H54 (cell line): ENCODE measurements around the gene TXNDC17.

Experiments
- DNase-seq: peaks from one replicate; pipeline ENCODE4 v3.0.0; 2011; ENCODE audit warnings: low spot score, mixed read lengths; ENCODE audit not compliant: insufficient read length
- FAIRE-seq: peaks from 3 replicates; lab custom pipeline; 2011; peaks lifted over from hg19 to GRCh38; lab: Jason Lieb, UNC
- POLR2A ChIP-seq: IDR thresholded peaks from 2 replicates; pipeline ENCODE4 v1.6.1; 2011; ENCODE audit warnings: low read depth, mild to moderate bottlenecking, low read length

TXNDC17 gene

GRCh38 chr17:6611231-6611630 is 29.6 kb upstream of the TXNDC17 start:
- no peak for TF ChIP-seq POLR2A
- DNase-seq, result no peak
- no peak for FAIRE-seq

DNA sequence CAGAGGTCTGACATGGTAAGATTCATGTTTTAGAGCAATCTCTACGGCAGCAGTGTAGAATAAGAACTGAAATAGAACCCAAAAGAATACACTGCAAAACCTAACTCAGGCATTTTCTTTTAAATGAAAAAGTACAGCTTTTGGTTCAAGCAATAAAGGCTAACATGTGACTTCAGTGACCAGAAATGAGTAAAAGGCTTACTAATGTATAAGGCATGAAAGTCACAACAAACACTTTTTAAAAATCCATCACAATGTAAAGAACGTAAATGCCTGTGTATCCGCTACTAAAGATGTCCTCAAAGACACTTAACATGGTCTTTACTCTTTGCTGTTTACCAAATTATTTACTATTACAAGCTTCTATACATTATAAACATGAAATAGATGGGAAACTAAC is 16.9 kb upstream of the TXNDC17 start:
- no peak for DNase-seq
- no peak for FAIRE-seq
- no peak for TF ChIP-seq POLR2A

DNA sequence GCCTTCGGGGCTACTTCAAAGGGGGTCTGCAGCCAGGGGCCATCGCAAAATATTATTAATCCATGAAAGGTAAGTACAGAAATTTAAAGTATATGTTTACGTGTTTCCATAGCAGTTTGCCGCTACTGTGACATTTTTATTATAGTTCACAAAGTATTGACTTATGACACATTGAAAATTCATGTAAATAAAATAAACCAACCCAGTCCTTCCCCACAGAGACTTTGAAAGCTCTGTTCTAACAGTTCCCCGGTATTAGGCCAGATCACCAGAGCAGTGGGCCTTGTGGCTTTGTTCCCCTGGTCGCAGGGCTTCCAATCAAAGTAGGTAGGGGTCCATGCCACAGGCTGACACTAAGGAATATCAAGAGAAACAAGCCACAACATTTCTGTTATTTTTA is 14.2 kb upstream of the TXNDC17 start:
- no peak for FAIRE-seq

DNA sequence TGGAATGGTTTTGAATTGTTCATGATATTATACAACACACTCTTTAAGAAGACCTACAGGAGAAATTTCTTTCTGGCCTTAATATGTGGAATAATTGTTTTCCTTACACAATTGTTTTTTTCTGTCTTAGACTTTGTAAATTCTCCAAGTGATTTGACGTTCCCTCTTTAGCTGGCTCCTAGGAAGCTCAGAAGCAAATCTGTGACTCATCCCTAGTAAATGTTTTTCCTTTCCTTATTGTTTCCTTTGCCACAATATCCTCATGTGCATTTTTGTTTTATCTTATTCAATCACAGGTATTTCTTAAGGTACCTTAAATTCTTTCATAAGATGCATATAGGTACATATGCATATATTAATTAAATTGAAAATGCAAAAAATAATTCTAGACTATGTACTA is 13.8 kb upstream of the TXNDC17 start:
- DNase-seq, result no peak
- FAIRE-seq, result peak; percentile 66
- no peak for TF ChIP-seq POLR2A

More for the DNA sequence above, 14.2 kb upstream of the TXNDC17 start:
- DNase-seq, result no peak
- TF ChIP-seq POLR2A, result no peak

- no peak for FAIRE-seq
- TF ChIP-seq POLR2A, result no peak
- DNase-seq, result no peak
Observed at GRCh38 chr17:6630390-6630789, 10.5 kb upstream of the TXNDC17 start.

DNA sequence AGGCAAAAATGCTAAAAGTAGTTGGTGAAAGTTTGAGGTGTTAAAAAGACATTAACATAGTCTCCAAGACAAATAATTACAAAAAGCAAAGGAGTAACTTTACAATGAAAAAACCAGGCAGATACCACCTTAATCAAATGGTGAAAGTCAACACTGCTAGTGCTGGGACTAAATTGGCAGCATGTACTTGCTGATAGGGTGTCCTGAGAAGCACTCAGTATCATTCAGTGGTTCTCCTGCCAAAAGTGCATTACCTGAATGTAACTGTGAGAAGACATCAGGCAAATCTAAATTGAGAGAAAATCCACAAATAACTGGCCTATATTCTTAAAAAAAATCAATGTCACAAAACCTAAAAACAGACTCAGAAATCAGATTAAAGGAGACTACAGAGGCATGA is 8.3 kb upstream of the TXNDC17 start:
- DNase-seq (no peak), FAIRE-seq (no peak)
- TF ChIP-seq POLR2A, result no peak

GRCh38 chr17:6633263-6633662 is 7.6 kb upstream of the TXNDC17 start:
- TF ChIP-seq POLR2A, result no peak
- DNase-seq, result no peak
- no peak for FAIRE-seq

DNA sequence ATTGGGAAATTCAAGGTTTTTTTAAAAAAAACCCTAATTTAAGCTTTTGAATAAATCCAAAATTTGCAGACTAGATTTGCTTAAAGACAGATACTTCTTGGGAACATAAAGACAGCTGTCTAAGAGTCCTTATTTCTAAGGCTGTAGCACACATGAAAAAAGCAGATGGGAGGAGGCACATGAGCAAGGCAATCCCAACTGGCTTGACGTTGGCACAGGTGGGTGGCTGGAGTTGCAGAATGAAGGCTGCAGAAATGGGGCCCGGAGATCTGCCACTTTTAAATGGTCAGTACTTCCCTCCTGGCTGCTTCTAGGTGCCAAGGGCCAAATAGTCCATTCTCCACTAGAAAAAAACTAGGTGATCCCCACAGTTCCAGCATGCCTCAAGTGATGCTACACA is 4.8 kb upstream of the TXNDC17 start:
- DNase-seq, result no peak
- TF ChIP-seq POLR2A, result no peak
- no peak for FAIRE-seq

DNA sequence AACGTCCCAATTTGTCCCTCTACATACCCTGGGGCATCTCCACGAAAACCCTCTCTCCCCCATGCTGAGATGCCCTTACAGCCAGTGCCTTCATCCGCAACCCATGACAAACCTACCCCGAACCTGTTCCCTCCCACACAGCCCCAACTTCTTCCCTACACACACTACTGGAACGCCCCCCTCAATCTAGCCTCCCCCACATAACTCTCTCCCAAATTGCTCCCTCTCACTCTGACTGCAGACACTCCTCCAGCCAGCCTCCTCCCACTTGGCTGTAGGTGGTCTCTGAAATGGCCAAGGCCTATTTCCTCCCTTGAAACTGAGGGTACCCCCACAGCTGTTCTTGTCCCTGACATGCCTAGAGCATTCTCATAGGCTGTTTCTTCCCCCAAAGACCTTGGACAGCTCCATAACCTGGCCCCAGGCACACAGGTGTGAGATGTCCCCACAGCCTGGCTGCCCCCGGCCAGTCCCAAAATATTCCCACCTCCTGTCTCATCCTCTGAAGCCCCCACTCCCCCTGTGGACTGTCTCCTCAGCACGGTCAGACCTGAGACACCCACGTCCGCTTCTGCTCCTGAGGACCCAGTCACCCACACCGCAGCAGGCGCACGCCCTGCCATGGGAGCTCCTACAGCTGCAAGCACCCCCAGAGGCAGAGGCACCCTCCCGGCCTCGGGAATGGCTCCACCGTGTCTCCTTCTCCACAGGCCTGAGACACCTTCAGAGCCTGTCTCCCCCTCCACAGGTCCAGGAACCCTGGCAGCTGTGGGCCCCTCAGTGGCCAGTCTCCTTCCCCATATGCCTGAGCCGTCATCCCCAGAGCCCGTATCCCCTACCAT is 4.0 kb upstream of the TXNDC17 start:
- FAIRE-seq, result no peak
- TF ChIP-seq POLR2A, result no peak
- DNase-seq, result no peak

DNA sequence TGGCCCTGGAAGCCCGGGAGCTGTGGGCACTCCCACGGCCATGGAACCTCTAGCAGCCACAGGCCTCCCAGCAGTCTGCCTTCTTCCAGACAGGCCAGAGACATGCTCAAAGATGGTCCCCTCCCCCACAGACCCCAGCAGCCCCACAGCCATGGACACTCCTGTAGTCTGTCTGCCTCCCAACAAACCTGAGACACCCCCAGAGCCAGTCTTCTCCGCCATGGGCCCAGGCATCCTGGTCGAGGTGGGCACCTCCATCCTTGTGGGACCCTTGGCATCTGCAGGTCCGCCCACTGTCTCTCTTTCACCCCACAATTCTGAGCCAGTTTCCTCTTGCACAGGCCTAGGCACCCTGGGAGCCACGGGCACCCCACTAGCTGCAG is 3.4 kb upstream of the TXNDC17 start:
- no peak for TF ChIP-seq POLR2A
- FAIRE-seq (no peak), DNase-seq (no peak)

GRCh38 chr17:6638046-6638908 is 2.6 kb upstream of the TXNDC17 start:
- no peak for DNase-seq
- TF ChIP-seq POLR2A, result no peak
- no peak for FAIRE-seq

DNA sequence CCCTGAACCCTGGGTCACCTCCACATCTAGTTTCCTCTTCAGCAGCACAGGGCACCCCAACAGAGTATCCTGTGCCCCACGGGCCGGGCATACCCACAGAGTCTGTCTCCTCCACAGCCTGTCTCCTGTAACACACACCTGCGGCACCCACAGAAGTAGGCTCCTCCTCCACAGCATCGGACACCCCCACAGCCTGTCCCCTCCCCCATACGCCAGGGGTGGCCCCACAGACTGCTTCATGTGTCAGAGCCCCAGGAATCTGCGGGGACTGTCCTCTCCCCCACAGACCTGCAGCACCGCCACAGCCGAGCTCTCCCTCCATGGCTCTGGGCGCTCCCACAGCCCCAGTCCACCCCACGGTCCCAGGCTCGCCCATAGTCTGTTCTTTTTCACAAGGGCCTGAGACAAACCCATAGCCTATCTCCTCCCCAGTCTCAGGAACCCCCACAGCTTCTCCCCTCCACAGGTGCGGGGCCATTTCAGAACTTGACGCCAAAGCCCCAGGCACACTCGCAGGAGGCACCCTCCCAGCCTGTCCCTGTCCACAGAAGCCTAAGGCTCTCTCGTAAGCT is 1.8 kb upstream of the TXNDC17 start:
- FAIRE-seq, result no peak
- DNase-seq, result no peak
- TF ChIP-seq POLR2A, result no peak

GRCh38 chr17:6639586-6640535 is 999 bp upstream of the TXNDC17 start:
- DNase-seq (no peak), FAIRE-seq (no peak)
- no peak for TF ChIP-seq POLR2A

- no peak for DNase-seq
- FAIRE-seq, result no peak
- TF ChIP-seq POLR2A, result no peak
Observed at GRCh38 chr17:6641247-6641863, 495 bp downstream of the TXNDC17 start.
